CD8-positive, alpha-beta memory T cell (primary cell): ENCODE results near the gene FAM111B. TPM values are rescaled to one million over a fixed set of nuclear protein-coding genes. Genes with fewer than 3 reads are reported as not detected.
A peak's percentile ranks its signal among the peaks of the same experiment; 100 is the strongest.

Experiments
- CTCF ChIA-PET: fragments of 350-600 bp; sonication (Branson Sonifier 250); formaldehyde crosslinking; loops from one replicate; lab custom pipeline; 2021; ENCODE audit warnings: antibody characterized with exemption; lab: Charles Lee
- POLR2A ChIA-PET: fragments of 350-600 bp; sonication (Branson Sonifier 250); formaldehyde crosslinking; loops from one replicate; lab custom pipeline; 2021; ENCODE audit warnings: antibody characterized with exemption; lab: Charles Lee
- DNase-seq, 5 donors: peaks; one replicate each; pipeline versions ENCODE4 v3.0.0 to v3.0.0-alpha.2; 2020 to 2022; ENCODE audit warnings: mixed read lengths in 1 of 5
- H3K27ac ChIP-seq: one replicate; pipeline ENCODE4 v1.7.0; 2013; ENCODE audit warnings: low read depth, mild to moderate bottlenecking, low read length, moderate library complexity
- H3K27me3 ChIP-seq: 2 replicates; pipeline ENCODE4 v1.7.0; 2013; ENCODE audit warnings: low read length, mild to moderate bottlenecking; ENCODE audit not compliant: insufficient read depth, poor library complexity, severe bottlenecking
- H3K36me3 ChIP-seq: 2 replicates; pipeline ENCODE4 v1.7.0; 2013; ENCODE audit warnings: mild to moderate bottlenecking, low read length, moderate library complexity; ENCODE audit not compliant: insufficient read depth
- H3K4me1 ChIP-seq: 2 replicates; pipeline ENCODE4 v1.7.0; 2013; ENCODE audit warnings: mild to moderate bottlenecking, low read length, moderate library complexity; ENCODE audit not compliant: insufficient read depth
- H3K4me3 ChIP-seq: 2 replicates; pipeline ENCODE4 v1.7.0; 2013; ENCODE audit warnings: mild to moderate bottlenecking, low read length
- H3K9me3 ChIP-seq: 2 replicates; pipeline ENCODE4 v1.7.0; 2013; ENCODE audit warnings: mild to moderate bottlenecking, low read length
- H3K27ac Mint-ChIP-seq, 8 donors: one replicate each; pipeline ENCODE4 v1.8.0; 2020 to 2021; ENCODE audit warnings: mixed read lengths in 8 of 8, mild to moderate bottlenecking in 6 of 8, inconsistent platforms in 3 of 8, moderate library complexity in 3 of 8
- H3K27me3 Mint-ChIP-seq, 2 donors: one replicate each; pipeline ENCODE4 v1.8.0; 2020 to 2021; ENCODE audit warnings: mixed read lengths in 2 of 2, mild to moderate bottlenecking in 1 of 2, moderate library complexity in 1 of 2
- H3K36me3 Mint-ChIP-seq, 3 donors: one replicate each; pipeline ENCODE4 v1.8.0; 2020 to 2021; ENCODE audit warnings: mixed read lengths in 3 of 3, inconsistent platforms in 1 of 3, mild to moderate bottlenecking in 1 of 3
- H3K4me1 Mint-ChIP-seq, 3 donors: one replicate each; pipeline ENCODE4 v1.8.0; 2020 to 2021; ENCODE audit warnings: mixed read lengths in 3 of 3, inconsistent platforms in 1 of 3, mild to moderate bottlenecking in 1 of 3
- H3K4me3 Mint-ChIP-seq, 7 donors: one replicate each; pipeline ENCODE4 v1.8.0; 2020 to 2021; ENCODE audit warnings: mixed read lengths in 7 of 7, mild to moderate bottlenecking in 6 of 7, moderate library complexity in 4 of 7, inconsistent platforms in 2 of 7
- H3K9me3 Mint-ChIP-seq, 5 donors: one replicate each; pipeline ENCODE4 v1.8.0; 2020 to 2022; ENCODE audit warnings: mixed read lengths in 5 of 5, mild to moderate bottlenecking in 3 of 5, moderate library complexity in 2 of 5, inconsistent platforms in 1 of 5
- polyA plus RNA-seq: library from polyadenylated mRNA; unstranded; fragments of 300-500 nt; fragmentation: Illumina TruSeq; gene quantifications from one replicate; pipeline ENCODE4 v1.2.3, GENCODE V29; 2021
- total RNA-seq, 2 experiments: library from RNA; stranded (reverse); gene quantifications; one replicate each; pipeline ENCODE4 v1.2.3, GENCODE V29; 2021

Gene FAM111B
- total and polyA plus RNA-seq, 3 experiments from 2014 or later, result 0.12 to 46.5 (median 40.9) TPM

DNA sequence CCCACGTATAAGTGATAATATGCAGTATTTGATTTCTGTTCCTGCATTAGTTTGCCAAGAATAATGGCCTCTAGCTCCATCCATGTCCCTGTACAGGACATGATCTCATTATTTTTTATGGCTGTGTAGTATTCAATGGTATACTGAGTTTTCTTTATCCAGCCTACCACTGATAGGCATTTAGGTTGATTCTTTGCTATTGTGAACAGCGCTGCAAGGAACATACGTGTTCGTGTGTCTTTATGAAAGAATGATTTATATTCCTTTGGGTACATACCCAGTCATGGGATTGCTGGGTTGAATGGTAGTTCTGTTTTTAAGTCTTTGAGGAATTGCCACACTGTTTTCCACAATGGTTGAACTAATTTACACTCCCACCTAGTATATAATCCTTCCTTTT is 34.2 kb downstream of the FAM111B start:
- peak overlapping the region; percentile 1 to 98 (median 95) for H3K27ac Mint-ChIP-seq

DNA sequence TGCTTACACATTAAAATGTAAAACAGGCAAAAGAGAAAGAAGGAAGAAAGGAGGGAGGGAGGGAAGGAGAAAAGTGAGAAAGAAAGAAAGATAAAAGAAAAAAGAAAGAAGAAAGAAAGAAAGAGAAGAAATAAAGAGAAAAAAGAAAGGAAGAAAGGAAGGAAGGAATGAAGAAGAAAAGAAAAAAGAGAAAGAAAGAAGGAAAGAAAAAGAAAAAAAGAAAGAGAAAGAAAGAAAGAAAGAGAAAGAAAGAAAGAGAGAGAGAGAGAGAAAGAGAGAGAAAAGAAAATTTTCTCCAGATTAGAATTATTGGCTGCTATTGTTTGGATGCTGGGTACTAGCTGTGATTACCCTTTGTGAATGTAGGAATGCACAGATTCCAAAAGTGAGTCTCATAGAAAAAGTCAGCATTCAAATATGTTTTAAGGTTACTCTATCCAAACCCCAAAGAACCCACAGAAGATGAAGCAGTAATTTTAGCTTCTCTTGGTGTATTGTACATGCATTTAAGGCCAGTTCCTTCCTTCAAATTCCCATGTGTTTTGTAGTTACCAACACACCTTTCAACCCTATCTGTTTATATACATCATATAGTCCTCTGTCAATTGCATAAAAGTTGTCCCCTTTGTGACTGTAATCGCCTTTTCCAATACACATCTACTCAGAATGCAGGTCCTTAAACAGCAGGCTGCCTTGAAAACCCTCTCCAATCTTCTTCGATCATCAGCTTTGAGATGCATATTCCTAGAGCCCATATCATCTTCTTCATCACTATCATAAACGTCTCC is 34.8 kb downstream of the FAM111B start:
- H3K4me3 ChIP-seq, result peak overlapping the region; percentile 89
- no peaks in the 10 kb centered on the region for H3K9me3 Mint-ChIP-seq
- peak overlapping the region; percentile 89 for H3K27ac ChIP-seq
- H3K4me3 Mint-ChIP-seq, result peak overlapping the region; percentile 95 to 99 (median 97)
- H3K27ac Mint-ChIP-seq, result peak overlapping the region; percentile 92 to 99 (median 96)
- H3K36me3 ChIP-seq, result no peaks in the 10 kb centered on the region
- no peaks in the 10 kb centered on the region for H3K27me3 Mint-ChIP-seq
- peaks cover 44 to 57% (median 57%) of the 10 kb centered on the region in 3 donors for H3K4me1 Mint-ChIP-seq
- DNase-seq, result peak in 1 of 5 donors; percentile 10
- H3K4me1 ChIP-seq, result peaks cover 30% of the 10 kb centered on the region
- ChIA-PET POLR2A (interaction anchor here (1.0 to 1.2 kb wide), 3 partner anchors 31 to 564 kb away, joined by 3 to 4 read pairs (median 3); partner anchors contain the start of gene DTX4), CTCF (interaction anchor here (0.9 to 1.8 kb wide), 4 partner anchors 16 to 89 kb away, joined by 3 to 13 read pairs (median 6); partner anchors contain the start of gene DTX4)
- H3K27me3 ChIP-seq, result no peaks in the 10 kb centered on the region
- no peaks in the 10 kb centered on the region for H3K9me3 ChIP-seq
- H3K36me3 Mint-ChIP-seq, result peaks cover 0 to 47% (median 7%) of the 10 kb centered on the region in 3 donors

More for the DNA sequence above, 34.2 kb downstream of the FAM111B start:
- ChIA-PET CTCF (interaction anchor here (0.8 to 2.5 kb wide), 6 partner anchors 17 to 44 kb away, joined by 3 to 13 read pairs (median 5); partner anchors contain the start of gene DTX4), POLR2A (no interaction called here)
- Histone ChIP-seq H3K36me3 (no peaks in the 10 kb centered on the region), H3K4me3 (no peak overlapping the region), H3K9me3 (no peaks in the 10 kb centered on the region), H3K27me3 (no peaks in the 10 kb centered on the region), H3K4me1 (peaks cover 30% of the 10 kb centered on the region), H3K27ac (no peak overlapping the region)
- no peak for DNase-seq
- Mint-ChIP-seq H3K36me3 (peaks cover 0 to 46% (median 5%) of the 10 kb centered on the region in 3 donors), H3K4me1 (peaks cover 45 to 54% (median 52%) of the 10 kb centered on the region in 3 donors), H3K4me3 (peak overlapping the region in 5 of 7 donors; percentile 1 to 98 (median 97)), H3K9me3 (no peaks in the 10 kb centered on the region), H3K27me3 (no peaks in the 10 kb centered on the region)

- peaks cover 0 to 46% (median 7%) of the 10 kb centered on the region in 3 donors for H3K36me3 Mint-ChIP-seq
- ChIA-PET CTCF (interaction anchor here (1.2 to 1.8 kb wide), 3 partner anchors 15 to 90 kb away, joined by 3 to 13 read pairs (median 8); no protein-coding TSS in a partner anchor), POLR2A (interaction anchor here (1.0 to 1.2 kb wide), 3 partner anchors 30 to 565 kb away, joined by 3 to 4 read pairs (median 3); partner anchors contain the start of gene DTX4)
- H3K36me3 ChIP-seq, result no peaks in the 10 kb centered on the region
- H3K4me3 Mint-ChIP-seq, result peak within 1 kb of the TSS; percentile 95 to 99 (median 97)
- H3K9me3 ChIP-seq, result no peaks in the 10 kb centered on the region
- H3K27ac ChIP-seq, result peak within 1 kb of the TSS; percentile 89
- no peaks in the 10 kb centered on the region for H3K27me3 Mint-ChIP-seq
- H3K9me3 Mint-ChIP-seq, result no peaks in the 10 kb centered on the region
- H3K4me1 ChIP-seq, result peaks cover 30% of the 10 kb centered on the region
- H3K4me3 ChIP-seq, result peak within 1 kb of the TSS; percentile 89
- peak; percentile 85 to 93 (median 90) for DNase-seq
- H3K27me3 ChIP-seq, result no peaks in the 10 kb centered on the region
- peak within 1 kb of the TSS; percentile 92 to 99 (median 96) for H3K27ac Mint-ChIP-seq
- peaks cover 44 to 67% (median 63%) of the 10 kb centered on the region in 3 donors for H3K4me1 Mint-ChIP-seq
These were observed 35.8 kb downstream of the FAM111B start, which contains the start of gene FAM111A for GRCh38 chr11:59142530-59143507. Gene FAM111A (plus strand): TSS chr11:59142856. CDS start chr11:59148873, 6,017 bp downstream.

DNA sequence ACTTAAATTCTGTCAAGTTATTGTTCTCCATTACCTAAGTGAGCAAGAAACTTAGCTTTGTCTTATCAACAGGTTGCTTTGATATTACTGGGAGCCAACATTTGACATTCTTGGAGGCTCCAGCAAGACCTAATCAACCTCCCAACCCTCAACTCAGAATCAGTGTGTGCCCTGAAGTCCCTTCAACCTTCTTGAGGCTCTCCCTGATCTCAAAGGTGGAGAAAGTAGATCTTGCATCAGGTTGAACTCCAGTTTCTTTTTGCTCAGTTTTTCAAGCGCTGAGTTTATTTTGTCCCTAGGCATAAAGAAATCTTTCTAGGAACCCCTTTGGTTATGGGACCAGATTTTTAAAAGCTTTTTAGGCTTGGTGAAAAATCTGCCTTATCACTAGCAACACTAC is 37.1 kb downstream of the FAM111B start:
- Mint-ChIP-seq H3K27me3 (no peaks in the 10 kb centered on the region), H3K36me3 (peaks cover 4 to 49% (median 7%) of the 10 kb centered on the region in 3 donors), H3K9me3 (no peaks in the 10 kb centered on the region), H3K27ac (peak overlapping the region; percentile 92 to 99 (median 96)), H3K4me1 (peaks cover 47 to 80% (median 73%) of the 10 kb centered on the region in 3 donors), H3K4me3 (peak overlapping the region; percentile 95 to 99 (median 97))
- Histone ChIP-seq H3K36me3 (no peaks in the 10 kb centered on the region), H3K27ac (peak overlapping the region; percentile 25), H3K27me3 (no peaks in the 10 kb centered on the region), H3K4me1 (peaks cover 30% of the 10 kb centered on the region), H3K4me3 (peak overlapping the region; percentile 89), H3K9me3 (no peaks in the 10 kb centered on the region)
- CTCF ChIA-PET, result interaction anchor here (0.8 to 3.1 kb wide), 7 partner anchors 8 to 427 kb away, joined by 3 to 31 read pairs (median 3); partner anchors contain the start of gene DTX4
- no peak for DNase-seq
- POLR2A ChIA-PET, result interaction anchor here (0.6 kb wide), 2 partner anchors 163 to 571 kb away, joined by 3 read pairs; no protein-coding TSS in a partner anchor

GRCh38 chr11:59144579-59145345 is 37.7 kb downstream of the FAM111B start:
- Histone ChIP-seq H3K27ac (peak overlapping the region; percentile 25), H3K4me1 (peaks cover 30% of the 10 kb centered on the region), H3K36me3 (no peaks in the 10 kb centered on the region), H3K4me3 (peak overlapping the region; percentile 89), H3K9me3 (no peaks in the 10 kb centered on the region), H3K27me3 (no peaks in the 10 kb centered on the region)
- H3K4me3 Mint-ChIP-seq, result peak overlapping the region; percentile 95 to 99 (median 97)
- CTCF ChIA-PET, result interaction anchor here (0.9 to 3.1 kb wide), 6 partner anchors 9 to 426 kb away, joined by 3 to 31 read pairs (median 8); partner anchors contain the start of gene DTX4
- no peaks in the 10 kb centered on the region for H3K27me3 Mint-ChIP-seq
- H3K27ac Mint-ChIP-seq, result peak overlapping the region; percentile 92 to 99 (median 96)
- DNase-seq, result peak; percentile 59 to 80 (median 78)
- POLR2A ChIA-PET, result interaction anchor here (0.6 kb wide), 1 partner anchor 162 kb away, joined by 3 read pairs; no protein-coding TSS in a partner anchor
- H3K9me3 Mint-ChIP-seq, result no peaks in the 10 kb centered on the region
- H3K36me3 Mint-ChIP-seq, result peaks cover 7 to 51% (median 10%) of the 10 kb centered on the region in 3 donors
- H3K4me1 Mint-ChIP-seq, result peaks cover 47 to 83% (median 77%) of the 10 kb centered on the region in 3 donors

DNA sequence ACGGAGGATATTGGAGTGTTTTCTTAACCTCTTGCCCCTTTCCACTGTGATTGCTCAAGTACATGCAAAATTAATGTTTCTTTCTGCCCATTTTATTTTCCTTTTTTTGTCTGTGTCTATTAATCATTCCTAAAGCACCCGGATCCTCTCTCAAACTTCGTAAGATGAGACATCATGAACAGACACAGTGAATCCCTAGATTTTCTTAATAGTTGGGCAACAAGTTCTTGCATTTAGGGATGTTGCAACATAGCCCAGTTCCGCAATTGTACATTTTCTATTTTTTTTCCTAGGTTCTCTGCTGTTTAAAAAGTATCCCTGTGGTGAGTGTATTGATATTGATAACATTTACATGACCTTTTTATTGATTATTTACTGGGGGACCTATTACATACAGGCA is 38.5 kb downstream of the FAM111B start:
- H3K4me3 ChIP-seq, result peak overlapping the region; percentile 89
- Mint-ChIP-seq H3K4me1 (peaks cover 47 to 87% (median 79%) of the 10 kb centered on the region in 3 donors), H3K36me3 (peaks cover 7 to 57% (median 11%) of the 10 kb centered on the region in 3 donors), H3K9me3 (no peaks in the 10 kb centered on the region), H3K27me3 (no peaks in the 10 kb centered on the region), H3K4me3 (peak overlapping the region; percentile 75 to 99 (median 97)), H3K27ac (peak overlapping the region in 7 of 8 donors; percentile 30 to 94 (median 62))
- no peaks in the 10 kb centered on the region for H3K27me3 ChIP-seq
- peaks cover 30% of the 10 kb centered on the region for H3K4me1 ChIP-seq
- no peak overlapping the region for H3K27ac ChIP-seq
- H3K9me3 ChIP-seq, result no peaks in the 10 kb centered on the region
- H3K36me3 ChIP-seq, result no peaks in the 10 kb centered on the region
- CTCF ChIA-PET, result interaction anchor here (2.2 to 3.1 kb wide), 3 partner anchors 10 to 26 kb away, joined by 12 to 31 read pairs (median 19); partner anchors contain the start of gene DTX4
- POLR2A ChIA-PET, result no interaction called here
- DNase-seq, result no peak
